GM19372 (cell line): ENCODE results near the gene RPS23.
"Not testable (repeated sequence)": the region's sequence is repeated elsewhere in the genome, so short reads cannot be mapped to it uniquely, and the experiment has no call there.

Experiments
- ATAC-seq: cut with Tn5 transposase; IDR thresholded peaks from one replicate; pipeline ENCODE4 v1.9.1; 2021; ENCODE audit warnings: mild to moderate bottlenecking, low read depth, moderate library complexity; ENCODE audit not compliant: unreplicated experiment

RPS23 gene

DNA sequence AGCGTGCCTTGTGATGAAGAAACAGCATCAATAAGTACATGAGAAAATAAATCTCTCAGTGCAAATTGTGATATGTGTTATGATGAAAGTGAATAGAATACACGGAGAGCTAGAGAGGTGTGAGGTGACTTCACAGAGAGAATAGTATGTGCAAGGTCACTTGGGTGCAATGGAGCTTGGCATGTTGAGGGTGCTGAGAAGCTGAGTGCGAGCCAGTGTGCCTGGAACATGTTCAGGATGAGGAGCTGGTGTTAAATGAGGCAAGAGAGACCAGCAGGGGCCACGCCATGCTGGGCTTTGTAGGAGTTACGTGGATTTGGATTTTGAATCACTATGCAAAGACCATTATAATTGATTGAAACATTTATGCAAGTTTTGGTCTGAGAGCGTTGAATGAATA is 12.8 kb upstream of the RPS23 start:
- no peak for ATAC-seq

DNA sequence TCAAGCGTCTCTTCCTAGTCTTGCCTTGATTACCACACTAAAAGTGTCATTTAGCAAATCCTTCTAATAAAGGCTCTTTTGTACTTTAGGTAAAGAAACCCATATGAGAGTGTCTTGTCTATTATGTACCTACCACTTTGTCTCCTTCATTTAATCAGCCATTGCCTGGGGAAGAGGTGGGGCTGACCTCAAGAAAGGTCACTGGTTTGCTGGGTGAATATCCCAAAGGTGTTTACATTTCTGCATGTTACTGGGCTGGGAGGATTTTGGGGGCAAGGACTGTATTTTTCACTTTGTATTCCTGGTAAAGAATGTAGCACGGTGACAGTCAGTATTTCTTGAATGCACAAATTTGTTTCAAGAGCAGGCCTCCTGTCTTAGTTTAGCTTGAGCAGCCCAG is 11.9 kb upstream of the RPS23 start:
- no peak for ATAC-seq

DNA sequence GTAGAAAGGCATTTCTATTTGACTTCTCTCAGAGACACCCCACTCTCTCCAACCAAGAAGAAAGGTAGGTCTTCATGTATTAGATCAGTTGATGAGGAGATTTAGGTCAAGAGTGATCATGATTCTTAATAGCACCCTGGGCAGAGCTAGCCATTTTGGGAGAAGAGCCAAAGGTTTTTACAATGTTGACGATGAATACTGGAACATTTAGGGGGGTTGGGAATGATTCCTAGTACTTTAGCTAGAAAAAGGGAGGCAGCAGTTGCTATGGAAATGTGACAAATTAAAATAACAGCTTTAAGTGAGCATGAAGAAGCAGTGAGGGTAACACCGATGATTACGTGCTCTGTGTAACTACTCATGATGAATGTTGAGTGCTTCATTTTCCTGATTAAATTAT is 9.5 kb upstream of the RPS23 start:
- no peak for ATAC-seq

DNA sequence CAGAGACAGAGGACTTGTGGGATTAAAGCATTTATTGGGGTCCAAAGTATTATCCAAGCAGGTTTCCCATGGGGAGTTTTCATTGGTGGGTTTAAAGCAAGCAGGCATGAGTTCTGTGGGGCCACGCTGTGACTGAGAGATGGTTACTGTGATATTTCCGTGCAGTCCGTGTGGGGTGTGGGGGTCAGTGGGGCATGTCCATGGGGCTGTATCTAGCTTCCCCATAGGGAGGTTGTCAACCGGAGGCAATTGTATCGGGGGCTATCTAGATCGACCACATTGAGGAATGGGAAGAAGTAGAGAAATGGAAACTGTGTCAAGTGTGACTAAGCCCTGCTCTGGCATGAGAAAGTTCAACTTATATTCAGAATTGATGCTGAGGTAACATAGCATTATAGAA is 7.1 kb upstream of the RPS23 start:
- ATAC-seq, result no peak

DNA sequence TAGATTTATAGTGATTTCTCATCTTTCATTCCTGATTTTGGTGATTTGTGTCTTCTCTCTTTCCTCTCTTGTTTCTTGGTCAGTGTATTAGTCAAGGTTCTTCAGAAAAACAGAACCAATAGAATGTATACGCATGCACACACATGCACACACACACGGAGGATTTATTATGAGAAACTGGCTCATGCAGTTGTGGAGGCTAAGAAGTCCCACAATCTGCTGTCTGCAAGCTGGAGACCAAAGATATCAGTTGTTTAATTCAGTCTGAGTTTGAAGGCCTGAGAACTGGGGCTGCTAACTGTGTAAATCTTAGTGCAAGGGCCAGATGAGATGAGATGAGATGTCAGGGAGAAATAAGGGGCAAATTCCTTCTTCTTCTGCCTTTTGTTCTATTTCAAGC is 5.7 kb upstream of the RPS23 start:
- no peak for ATAC-seq

DNA sequence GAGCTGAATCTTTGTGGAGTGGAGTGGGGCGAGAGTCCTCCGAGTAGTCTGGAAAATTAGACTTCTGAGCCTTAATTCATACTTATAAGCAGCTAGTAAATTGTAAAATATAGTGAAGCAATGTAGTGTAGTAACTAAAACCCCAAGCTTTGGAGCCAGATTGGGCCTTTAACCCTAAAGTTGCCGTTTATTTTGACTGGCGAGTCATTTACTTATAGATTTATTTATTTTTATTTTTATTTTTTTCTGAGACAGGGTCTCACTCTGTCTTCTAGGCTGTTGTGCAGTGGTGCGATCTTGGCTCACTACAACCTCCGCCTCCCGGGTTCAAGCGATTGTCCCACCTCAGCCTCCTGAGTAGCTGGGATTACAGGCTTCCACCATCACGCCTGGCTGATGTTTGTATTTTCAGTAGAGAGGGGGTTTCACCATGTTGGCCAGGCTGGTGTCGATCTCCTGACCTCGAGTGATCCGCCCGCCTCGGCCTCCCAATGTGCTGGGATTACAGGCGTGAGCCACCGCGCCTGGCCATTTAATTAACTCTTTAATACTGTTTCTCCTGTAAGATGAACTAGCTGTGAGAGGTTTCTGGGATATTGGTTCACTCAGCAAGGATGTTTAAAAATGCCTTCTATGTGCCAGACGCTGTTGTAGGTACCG is 687 bp upstream of the RPS23 start:
- ATAC-seq, result no peak

DNA sequence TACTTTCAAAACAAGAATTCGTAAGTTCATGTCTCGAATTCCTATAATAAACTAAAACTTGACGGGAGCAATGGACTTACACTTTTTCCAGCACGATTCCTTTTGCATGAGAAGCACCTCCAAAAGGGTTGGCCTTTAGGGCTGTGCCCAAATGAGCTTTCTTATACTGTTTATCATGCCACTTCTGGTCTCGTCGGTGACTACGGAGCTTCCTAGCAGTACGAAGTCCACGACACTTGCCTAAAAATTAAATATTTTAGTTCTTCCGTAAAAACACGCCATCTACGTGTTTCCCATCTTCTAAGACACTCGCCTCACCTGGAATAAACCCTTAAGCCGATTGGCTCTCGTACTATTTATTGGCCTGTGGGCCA is 554 bp downstream of the RPS23 start:
- no peak for ATAC-seq

DNA sequence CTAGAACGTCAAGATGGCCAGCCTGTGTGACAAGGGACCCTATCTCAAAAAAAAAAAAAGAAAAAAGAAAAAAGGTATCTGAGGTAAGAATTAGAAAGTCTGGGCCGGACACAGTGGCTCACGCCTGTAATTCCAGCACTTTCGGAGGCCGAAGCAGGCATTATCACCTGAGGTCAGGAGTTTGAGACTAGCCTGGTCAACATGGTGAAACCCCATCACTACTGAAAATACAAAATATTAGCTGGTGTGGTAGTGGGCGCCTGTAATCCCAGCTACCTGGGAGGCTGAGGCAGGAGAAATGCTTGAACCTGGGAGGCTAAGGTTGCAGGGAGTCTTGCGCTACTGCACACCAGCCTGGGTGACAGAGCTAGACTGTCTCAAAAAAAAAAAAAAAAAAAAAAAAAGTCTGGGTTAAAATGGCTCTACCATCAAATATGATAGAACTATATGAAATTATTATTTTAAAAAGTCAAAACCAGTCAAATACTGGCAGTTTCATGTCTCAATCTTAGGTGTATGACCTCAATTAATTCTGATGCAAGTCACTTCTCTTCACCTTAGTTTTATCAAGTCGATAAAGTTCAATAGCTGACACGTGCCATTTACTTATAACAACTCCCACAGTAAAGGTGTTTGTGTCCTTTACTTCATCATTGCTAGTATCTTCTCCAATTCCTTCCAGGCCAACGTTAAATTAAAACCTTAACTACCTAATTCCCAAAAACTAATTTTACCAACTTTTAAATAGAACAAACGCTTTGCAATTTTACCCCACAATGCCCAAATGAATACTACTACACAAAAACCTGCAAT is 1.1 kb downstream of the RPS23 start:
- no peak for ATAC-seq

DNA sequence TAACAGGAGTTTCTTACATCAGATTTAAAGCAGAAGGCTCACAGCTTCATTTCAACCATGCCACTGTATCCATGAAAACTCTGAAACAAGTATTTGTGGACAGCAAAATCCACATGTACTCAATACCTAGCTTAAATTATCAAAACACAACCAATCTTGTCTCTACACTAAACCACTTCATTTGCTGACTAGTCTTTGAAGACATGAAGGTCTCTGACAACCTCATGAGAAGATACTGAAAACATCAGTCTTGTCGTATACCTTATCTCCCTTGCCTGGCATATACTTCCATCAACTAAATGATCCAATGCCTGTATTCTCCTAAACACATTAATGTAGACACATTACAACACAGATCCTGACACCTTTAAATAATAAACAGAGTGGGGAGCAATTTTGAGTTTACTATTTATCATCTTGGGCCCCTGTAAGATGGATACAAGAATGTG is 2.9 kb downstream of the RPS23 start:
- ATAC-seq, result no peak

DNA sequence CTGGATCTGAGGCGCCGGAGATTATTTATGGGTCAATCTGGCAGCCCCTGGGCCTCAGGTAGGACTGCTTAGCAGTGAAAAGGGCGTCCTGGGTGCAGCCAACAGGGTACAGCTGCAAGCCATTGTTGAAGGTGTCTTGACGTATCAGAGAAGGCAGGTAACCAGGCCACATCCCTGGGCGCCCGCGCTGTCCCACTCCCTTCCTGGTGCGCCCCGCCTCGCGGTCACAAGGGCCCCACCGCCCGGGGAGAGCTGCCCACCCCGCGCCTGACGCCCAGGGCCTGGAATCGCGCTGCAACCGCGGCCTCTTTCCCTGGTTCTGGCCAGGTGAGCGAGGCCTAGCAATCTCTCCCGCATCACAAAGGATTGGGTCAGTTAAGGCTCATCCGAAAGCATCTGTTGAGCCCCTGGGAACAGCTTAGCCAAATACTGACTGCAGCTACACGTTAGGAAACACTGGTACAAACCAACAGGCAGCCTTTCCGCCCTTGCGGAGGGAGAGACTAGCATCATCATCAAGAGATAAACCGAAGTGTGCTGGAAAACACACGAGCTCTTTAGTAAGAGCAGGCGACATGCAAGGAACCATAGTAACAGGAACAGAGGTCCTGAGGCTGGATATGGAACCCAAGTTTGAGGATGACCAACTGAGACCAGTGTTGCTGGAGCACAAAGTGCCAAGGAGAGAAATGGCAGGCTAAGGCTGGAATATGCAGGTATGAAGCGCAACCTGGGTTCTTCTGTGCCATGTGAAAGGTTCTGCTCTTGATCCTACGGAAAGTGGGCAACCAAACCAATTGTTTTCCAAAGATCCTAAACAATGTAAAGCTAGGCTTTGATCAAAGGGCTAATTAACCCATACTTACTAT is 3.6 kb downstream of the RPS23 start:
- no peak for ATAC-seq

DNA sequence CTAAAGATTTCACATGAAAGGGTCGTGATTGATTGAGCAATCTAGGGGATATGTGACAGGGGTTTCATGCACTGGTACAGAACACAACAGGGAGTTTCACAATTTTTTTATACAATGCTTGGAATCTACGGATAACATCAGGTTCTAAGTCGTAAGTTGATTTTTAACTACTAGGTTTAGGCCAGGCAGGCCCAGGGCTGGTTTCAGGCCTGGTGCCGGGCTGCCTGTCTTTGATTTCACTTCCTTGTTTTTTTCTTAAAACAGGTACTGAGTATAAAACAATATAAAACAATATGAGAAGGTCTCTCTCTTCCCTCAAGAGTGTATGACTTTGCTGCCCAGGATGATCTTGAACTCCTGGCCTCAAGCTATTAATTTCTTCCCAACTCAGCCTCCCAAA is 4.7 kb downstream of the RPS23 start:
- ATAC-seq, result not testable (repeated sequence)

DNA sequence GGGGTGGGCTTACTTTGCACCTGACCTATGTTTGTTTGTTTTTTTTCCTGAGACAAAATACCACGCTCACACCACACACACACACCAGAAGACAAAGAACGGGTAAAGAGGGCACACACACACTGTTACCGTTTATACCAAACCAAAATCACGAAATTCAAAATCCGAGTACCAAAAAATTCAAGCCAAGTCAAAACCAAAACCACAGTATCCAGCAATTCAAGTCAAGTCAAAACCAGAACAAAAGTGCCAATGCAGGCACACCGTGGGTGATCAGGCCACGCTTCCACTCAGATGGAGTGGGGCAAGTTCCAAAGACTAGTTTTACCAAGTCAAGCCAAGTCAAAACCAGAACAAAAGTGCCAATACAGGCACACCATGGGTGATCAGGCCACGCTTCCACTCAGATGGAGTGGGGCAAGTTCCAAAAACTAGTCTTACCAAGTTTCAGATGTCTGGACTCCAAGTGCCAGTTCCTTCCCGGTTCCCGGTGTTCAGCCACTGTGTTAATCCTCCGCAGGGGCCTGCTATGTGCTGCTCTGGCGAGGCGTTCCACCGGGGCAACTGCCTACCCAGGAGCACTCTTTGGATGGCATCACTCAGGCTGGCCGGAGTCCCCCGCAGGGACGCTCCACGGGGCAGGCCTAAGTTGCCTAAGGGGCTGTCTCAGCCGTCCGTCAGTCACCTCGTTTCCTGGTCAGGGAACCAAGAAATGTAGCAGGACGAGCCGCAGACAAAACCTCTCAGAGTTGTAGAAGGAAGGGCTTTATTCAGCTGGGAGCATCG is 5.4 kb downstream of the RPS23 start:
- ATAC-seq, result not testable (repeated sequence)

DNA sequence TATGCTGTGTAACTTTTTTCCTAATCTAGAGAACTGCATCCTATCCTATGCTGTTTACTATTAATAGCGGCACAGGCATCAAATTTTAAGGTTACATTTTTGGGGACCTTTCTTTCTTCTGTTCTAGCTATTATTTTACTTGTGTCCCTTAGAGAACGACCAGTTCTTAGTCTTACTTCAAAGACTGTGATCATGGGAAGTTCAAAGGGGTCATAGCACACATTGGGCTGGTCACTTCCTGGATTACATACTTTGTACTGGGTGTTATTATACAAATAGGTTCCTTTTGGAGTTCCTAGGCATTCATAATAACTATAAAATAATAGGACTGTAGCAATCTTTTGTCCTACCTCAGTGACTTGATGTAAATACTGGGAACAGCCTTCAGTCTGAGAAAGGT is 8.8 kb downstream of the RPS23 start:
- not testable (repeated sequence) for ATAC-seq

DNA sequence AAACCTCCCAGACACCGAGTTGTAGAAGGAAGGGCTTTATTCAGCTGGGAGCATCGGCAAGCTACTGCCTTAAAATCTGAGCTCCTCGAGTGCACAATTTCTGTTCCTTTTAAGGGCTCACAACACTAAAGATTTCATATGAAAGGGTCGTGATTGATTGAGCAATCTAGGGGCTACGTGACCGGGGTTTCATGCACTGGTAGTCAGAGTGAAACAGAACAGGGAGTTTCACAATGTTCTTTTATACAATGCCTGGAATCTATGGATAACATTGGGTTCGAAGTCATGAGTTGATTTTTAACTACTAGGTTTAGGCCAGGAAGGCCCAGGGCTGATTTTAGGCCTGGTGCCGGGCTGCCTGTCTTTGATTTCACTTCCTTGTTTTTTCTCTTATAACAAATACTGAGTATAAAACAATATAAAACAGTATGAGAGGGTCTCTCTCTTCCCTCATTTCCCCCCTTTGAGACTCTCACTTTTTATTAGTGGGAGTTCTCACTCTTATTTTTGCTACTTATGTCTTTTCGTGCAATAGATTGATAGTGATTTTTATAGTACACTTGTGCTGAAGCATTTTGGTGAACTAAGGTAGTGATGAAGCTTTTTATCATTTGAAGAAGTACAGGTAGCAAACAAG is 10.7 kb downstream of the RPS23 start:
- not testable (repeated sequence) for ATAC-seq

DNA sequence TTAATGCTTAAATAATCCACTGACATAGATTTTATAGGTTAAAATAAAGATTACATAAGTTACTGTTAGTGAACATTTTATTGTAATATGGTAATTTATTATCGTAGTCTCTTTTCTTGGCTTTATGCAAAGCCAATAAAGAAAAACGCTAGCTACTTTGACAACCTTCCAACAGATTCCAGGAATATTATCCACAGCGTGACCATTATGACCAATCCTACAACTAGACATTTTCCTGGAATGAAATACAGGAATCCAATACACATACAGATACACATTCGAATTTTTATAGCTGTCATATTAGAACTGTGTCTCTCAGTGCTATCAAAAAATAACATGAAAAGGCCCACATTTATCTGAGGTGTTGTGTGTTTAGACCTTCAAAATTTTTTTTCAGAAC is 13.1 kb downstream of the RPS23 start:
- ATAC-seq, result no peak

DNA sequence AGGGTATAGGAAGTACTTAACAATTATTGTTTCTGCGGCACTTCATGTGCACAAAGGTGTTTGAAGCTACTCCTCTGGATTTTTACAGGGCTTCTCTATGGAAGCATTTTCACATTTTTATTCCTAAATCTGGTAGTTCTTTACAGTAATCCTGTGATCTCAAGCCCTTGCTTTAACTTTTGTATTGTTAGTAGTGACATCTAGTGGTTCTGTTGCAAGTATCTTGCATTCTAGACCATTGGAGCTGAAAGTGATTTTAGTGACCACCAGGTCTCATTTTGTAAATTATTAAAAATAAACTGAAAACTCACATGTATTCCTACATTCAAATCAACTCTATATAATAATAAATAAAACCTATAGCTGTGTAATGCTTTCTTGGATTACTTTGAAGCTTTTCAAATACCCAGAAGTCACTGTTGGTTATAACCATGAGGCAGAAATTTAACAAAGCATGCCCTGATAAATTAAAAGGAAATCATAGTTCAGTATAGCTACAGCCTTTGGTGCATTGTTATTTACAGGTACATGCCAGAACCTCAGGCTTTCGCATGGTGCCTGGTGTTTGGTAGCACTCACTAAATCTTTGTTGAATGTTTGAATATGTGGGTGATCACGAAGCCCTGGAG is 18.9 kb downstream of the RPS23 start:
- no peak for ATAC-seq

DNA sequence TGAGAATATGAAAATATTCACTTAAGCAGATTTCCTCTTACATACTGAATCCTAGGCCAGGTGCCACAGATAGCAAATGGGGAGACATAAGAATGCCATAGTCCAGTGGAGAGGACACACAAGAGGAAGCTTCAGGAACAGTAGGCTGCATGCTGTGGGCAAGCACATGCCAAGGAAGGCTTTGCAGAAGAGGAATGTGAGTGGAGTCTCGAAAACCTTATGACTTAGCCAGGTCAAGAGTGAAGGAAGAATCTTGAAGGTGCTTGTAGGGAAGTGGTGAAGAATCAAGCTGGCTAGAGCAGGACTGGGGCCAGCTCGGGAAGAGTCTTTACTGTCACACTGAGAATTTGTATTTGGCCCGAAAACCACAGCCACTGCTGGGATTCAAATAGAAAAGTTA is 20.4 kb downstream of the RPS23 start:
- no peak for ATAC-seq

DNA sequence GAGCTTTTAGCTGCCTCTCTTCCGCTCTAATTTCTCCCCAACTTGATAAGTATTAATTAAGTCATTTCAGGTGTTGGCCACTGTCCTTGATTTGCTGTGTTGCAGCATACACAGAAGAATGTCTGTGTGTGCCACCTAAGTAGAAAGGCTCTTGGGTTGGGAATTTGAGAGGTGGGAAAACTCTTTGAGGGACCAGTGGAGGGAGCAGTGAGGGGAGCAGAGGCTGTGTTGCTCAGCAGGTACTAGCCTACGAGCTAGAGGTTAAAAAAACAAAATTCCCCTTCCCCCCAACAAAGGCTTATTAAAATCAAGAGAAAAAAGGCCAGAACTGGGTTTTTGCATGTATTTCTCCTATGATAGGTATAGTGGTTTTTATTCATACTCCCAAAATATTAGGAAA is 20.9 kb downstream of the RPS23 start:
- no peak for ATAC-seq

DNA sequence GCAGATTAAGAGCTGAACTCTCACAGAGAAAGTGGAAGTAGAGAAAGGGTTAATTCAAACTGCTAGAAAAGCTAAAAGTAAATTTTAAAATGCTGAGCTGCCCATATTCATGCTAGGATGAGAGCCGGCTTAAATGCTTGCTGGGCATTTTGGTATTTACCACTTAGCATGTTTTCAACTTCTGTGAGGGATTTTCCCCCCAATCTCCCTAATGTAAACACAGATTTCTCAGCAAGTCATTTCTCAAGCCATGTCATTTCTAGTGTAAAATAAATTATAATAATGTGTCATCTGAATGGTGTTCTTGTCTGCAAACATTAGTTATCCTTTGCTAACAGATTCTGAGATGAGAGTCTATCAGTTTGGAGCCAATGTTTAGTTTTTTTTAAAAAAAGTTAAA is 22.3 kb downstream of the RPS23 start:
- no peak for ATAC-seq

DNA sequence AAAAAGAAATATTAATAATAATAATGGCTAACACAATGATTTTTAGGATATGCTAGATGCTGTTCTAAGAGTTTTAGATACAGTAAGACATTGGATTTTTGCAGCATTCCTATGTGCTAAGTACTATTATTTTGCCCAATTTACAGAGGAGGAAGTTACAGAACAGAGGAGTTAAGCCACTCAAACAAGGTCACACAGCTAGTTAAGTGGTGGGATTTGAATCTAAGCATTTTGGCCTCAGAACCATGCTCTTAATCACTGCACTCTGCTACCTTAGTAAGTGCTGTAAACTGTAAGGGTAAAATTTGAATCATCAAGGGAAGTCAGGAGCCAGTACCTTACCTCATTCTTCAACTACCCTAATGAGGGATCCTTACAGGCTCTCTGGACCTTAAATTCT is 25.4 kb downstream of the RPS23 start:
- ATAC-seq, result no peak
